Pancreas (tissue), 10 donors: ENCODE results near the gene SIM2. TPM values are rescaled to one million over a fixed set of nuclear protein-coding genes. Genes with fewer than 3 reads are reported as not detected.

Experiments used
- ATAC-seq, 4 donors: fragments of 200-7000 bp; cut with Tn5 transposase; one replicate each; pipeline versions ENCODE4 v1.8.0 to v1.9.1; 2020; ENCODE audit warnings: mild to moderate bottlenecking in 4 of 4, moderate library complexity in 4 of 4
- DNase-seq, 6 donors: peaks; one replicate each; pipeline ENCODE4 v3.0.0-alpha.2; 2020
- FAIRE-seq: peaks from 2 replicates; lab custom pipeline; 2012; peaks lifted over from hg19 to GRCh38; lab: Jason Lieb, UNC
- H3K27ac ChIP-seq, 4 donors: fragments of 200-600 bp; sonication (generic); 1 replicate in 3 of 4; 2 replicates in 1 of 4; pipeline versions ENCODE4 v1.5.0 to v1.8.0; 2020
- H3K27me3 ChIP-seq, 4 donors: fragments of 200-600 bp; one replicate each; pipeline ENCODE4 v1.8.0; 2021
- H3K36me3 ChIP-seq, 3 donors: fragments of 200-600 bp; sonication (generic) in 1 of 3; one replicate each; pipeline versions ENCODE4 v1.5.0 to v1.8.0; 2020 to 2021
- H3K4me1 ChIP-seq, 3 donors: fragments of 200-600 bp; one replicate each; pipeline ENCODE4 v1.8.0; 2021
- H3K4me3 ChIP-seq, 4 donors: fragments of 200-600 bp; sonication (generic) in 2 of 4; one replicate each; pipeline versions ENCODE4 v1.5.0 to v1.8.0; 2020 to 2021
- H3K9me3 ChIP-seq, 4 donors: fragments of 200-600 bp; one replicate each; pipeline ENCODE4 v1.8.0; 2021
- WGBS, 2 donors: extraction: QIAGEN DNeasy Blood & Tissue Kit; methylation state at CpG; one replicate each; pipeline ENCODE4 v1.1.7; 2013; 5-methylcytosine and 5-hydroxymethylcytosine counted together
- intact Hi-C, 3 donors: fragments of 100-400 bp; cut with DNase I; formaldehyde crosslinking; loops; one replicate each; pipeline versions ENCODE4 v1.11.1 to v1.14.2; 2022
- polyA plus RNA-seq, 2 donors: library from polyadenylated mRNA; stranded (reverse); fragments of 200-250 nt; gene quantifications; one replicate each; pipeline ENCODE4 v1.2.3, GENCODE V29; 2013
- total RNA-seq, 6 donors: library from RNA; stranded (reverse); fragmentation: NEBNext Ultra II Directional in 4 of 6; extraction: Animal tissue kit (Norgen Biotek cat#: 25700) in 4 of 6; gene quantifications; one replicate each; pipeline versions ENCODE4 v1.2.1 to v1.2.4, GENCODE V29; 2021 to 2023
- TF ChIP-seq, protein P1 (sequence below), 4 donors: fragments of 200-600 bp; sonication (generic) in 3 of 4; IDR thresholded peaks; one replicate each; pipeline versions ENCODE4 v1.5.0 to v1.8.0; 2021; ENCODE audit warnings: antibody characterized with exemption in 4 of 4
- donor health status: healthy with polysubstance abuse.
- donor health status: DM: no; HTN: no; CAD: no; lungs with moderate emphysema.
- donor health status: DM: no; HTN: no; CAD: no.
- donor health status: control.
- donor health status: control.
- donor health status: Bipolar disorder and iron deficiency.
- donor health status: DM: yes; HTN: yes; CAD: no.
- donor health status: DM: no; HTN: no; CAD: no.
- donor health status: DM: no; HTN: no; CAD: no.
- donor health status: DM: yes; HTN: yes; CAD: no.

Gene SIM2
- total and polyA plus RNA-seq, 8 donors: 0.02 to 0.53 (median 0.13) TPM; not detected in 5

GRCh38 chr21:36744190-36744559 lies 45.3 kb downstream of the SIM2 start:
- H3K4me3 ChIP-seq: no peak overlapping the region
- no peaks in the 10 kb centered on the region for H3K4me1 ChIP-seq
- intact Hi-C loops: loop anchor here in 2 of 3 donors (10.0 kb wide), 2 partner anchors 111 to 181 kb away; no protein-coding TSS in a partner anchor
- H3K9me3 ChIP-seq: no peaks in the 10 kb centered on the region
- DNase-seq (no peak), FAIRE-seq (no peak), ATAC-seq (no peak)
- TF ChIP-seq, protein P1, sequence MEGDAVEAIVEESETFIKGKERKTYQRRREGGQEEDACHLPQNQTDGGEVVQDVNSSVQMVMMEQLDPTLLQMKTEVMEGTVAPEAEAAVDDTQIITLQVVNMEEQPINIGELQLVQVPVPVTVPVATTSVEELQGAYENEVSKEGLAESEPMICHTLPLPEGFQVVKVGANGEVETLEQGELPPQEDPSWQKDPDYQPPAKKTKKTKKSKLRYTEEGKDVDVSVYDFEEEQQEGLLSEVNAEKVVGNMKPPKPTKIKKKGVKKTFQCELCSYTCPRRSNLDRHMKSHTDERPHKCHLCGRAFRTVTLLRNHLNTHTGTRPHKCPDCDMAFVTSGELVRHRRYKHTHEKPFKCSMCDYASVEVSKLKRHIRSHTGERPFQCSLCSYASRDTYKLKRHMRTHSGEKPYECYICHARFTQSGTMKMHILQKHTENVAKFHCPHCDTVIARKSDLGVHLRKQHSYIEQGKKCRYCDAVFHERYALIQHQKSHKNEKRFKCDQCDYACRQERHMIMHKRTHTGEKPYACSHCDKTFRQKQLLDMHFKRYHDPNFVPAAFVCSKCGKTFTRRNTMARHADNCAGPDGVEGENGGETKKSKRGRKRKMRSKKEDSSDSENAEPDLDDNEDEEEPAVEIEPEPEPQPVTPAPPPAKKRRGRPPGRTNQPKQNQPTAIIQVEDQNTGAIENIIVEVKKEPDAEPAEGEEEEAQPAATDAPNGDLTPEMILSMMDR (IDR thresholded peaks at IDR 0.05): no peak
- H3K27ac ChIP-seq: no peak overlapping the region
- H3K36me3 ChIP-seq: no peaks in the 10 kb centered on the region
- no peaks in the 10 kb centered on the region for H3K27me3 ChIP-seq
- WGBS, 2 donors: 66 to 74% methylated on average over 3 of the region's 3 CpGs

DNA sequence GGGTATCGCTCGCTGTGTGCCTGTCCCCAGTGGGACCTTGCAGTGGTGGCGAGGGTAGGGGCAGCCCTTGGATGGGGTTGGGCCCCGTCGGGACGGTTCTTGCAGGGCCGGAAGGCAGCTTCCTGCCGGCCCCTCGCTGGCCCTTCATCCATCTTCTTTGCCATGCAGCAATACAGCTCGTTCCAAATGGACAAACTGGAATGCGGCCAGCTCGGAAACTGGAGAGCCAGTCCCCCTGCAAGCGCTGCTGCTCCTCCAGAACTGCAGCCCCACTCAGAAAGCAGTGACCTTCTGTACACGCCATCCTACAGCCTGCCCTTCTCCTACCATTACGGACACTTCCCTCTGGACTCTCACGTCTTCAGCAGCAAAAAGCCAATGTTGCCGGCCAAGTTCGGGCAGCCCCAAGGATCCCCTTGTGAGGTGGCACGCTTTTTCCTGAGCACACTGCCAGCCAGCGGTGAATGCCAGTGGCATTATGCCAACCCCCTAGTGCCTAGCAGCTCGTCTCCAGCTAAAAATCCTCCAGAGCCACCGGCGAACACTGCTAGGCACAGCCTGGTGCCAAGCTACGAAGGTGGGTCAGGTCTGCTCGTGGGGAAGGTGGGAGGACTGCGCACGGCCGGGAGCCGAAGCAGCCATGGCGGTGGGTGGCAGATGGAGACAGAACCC lies 45.8 kb downstream of the SIM2 start:
- peak in 1 of 4 donors; percentile 17 for ATAC-seq
- no peaks in the 10 kb centered on the region for H3K4me1 ChIP-seq
- no peak for FAIRE-seq
- H3K36me3 ChIP-seq: no peaks in the 10 kb centered on the region
- H3K27me3 ChIP-seq: no peaks in the 10 kb centered on the region
- TF ChIP-seq, protein P1 (IDR thresholded peaks at IDR 0.05): no peak
- DNase-seq: peak in 3 of 6 donors; percentile 33 to 74 (median 41)
- H3K27ac ChIP-seq: no peak overlapping the region
- no peaks in the 10 kb centered on the region for H3K9me3 ChIP-seq
- intact Hi-C loops: loop anchor here in 2 of 3 donors (10.0 kb wide), 2 partner anchors 110 to 180 kb away; no protein-coding TSS in a partner anchor
- H3K4me3 ChIP-seq: no peak overlapping the region
- 73 to 80% methylated on average over 30 of the region's 30 CpGs for WGBS, 2 donors

GRCh38 chr21:36745459-36745858 lies 46.5 kb downstream of the SIM2 start:
- no peaks in the 10 kb centered on the region for H3K9me3 ChIP-seq
- H3K4me1 ChIP-seq: no peaks in the 10 kb centered on the region
- H3K36me3 ChIP-seq: no peaks in the 10 kb centered on the region
- TF ChIP-seq, protein P1 (IDR thresholded peaks at IDR 0.05): no peak
- FAIRE-seq (no peak), ATAC-seq (no peak), DNase-seq (no peak)
- no peak overlapping the region for H3K4me3 ChIP-seq
- intact Hi-C loops: loop anchor here in 2 of 3 donors (10.0 kb wide), 2 partner anchors 109 to 179 kb away; no protein-coding TSS in a partner anchor
- 83 to 87% methylated on average over 5 of the region's 5 CpGs for WGBS, 2 donors
- H3K27ac ChIP-seq: no peak overlapping the region
- H3K27me3 ChIP-seq: no peaks in the 10 kb centered on the region

DNA sequence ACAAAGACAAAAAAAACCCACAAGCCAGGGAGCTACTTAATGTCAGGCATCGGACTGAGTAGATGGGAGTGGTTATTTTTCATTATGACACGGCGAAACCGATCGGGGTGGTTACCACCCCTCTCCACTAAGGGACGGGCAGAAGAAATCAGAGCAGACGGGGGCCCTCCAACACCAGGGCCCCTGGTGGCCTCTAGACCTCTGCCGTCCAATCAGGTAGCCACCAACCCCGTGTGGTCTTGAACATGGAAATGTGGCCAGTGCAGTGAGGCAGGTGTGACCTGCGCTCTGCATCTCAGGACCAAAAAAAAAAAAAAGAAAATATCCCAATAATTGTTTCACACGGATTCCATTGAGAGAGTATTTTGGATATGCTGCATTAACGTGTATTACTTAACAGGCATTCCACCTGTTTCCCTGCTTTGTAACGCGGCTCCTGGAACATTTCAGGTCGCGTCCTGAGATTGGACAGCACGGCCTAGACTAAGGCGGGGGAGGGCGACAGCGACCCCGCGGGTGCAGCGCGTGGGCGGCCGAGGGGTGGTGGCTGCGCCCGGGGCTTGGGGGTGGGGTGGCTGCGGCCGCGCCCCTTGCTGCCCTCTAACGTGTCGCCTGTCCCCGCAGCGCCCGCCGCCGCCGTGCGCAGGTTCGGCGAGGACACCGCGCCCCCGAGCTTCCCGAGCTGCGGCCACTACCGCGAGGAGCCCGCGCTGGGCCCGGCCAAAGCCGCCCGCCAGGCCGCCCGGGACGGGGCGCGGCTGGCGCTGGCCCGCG lies 48.3 kb downstream of the SIM2 start:
- TF ChIP-seq, protein P1 (IDR thresholded peaks at IDR 0.05): no peak
- no peak for DNase-seq
- FAIRE-seq: no peak
- Histone ChIP-seq H3K9me3 (no peaks in the 10 kb centered on the region), H3K4me1 (no peaks in the 10 kb centered on the region), H3K4me3 (peak overlapping the region; percentile 18 to 47 (median 34)), H3K27ac (no peak overlapping the region), H3K27me3 (no peaks in the 10 kb centered on the region), H3K36me3 (no peaks in the 10 kb centered on the region)
- intact Hi-C loops: loop anchor here in 2 of 3 donors (10.0 kb wide), 2 partner anchors 108 to 178 kb away; no protein-coding TSS in a partner anchor
- peak in 3 of 4 donors; percentile 25 to 49 (median 31) for ATAC-seq
- WGBS, 2 donors: 11 to 12% methylated on average over 49 to 62 of the region's 62 CpGs
